ENCODE results near the gene XRCC4. TPM values are rescaled to one million over a fixed set of nuclear protein-coding genes. Genes with fewer than 3 reads are reported as not detected.
"Not testable (repeated sequence)": the region's sequence is repeated elsewhere in the genome, so short reads cannot be mapped to it uniquely, and the experiment has no call there.

The XRCC4 gene
- total RNA-seq, 1 experiment from 2014 or later: 24.6 TPM

- TF ChIP-seq EZH2phosphoT487 (IDR thresholded peaks at IDR 0.05; ENCODE audit: borderline replicate concordance): no peak
- no peak for TF ChIP-seq YY1 (IDR thresholded peaks at IDR 0.05; ENCODE audit: extremely low read depth, insufficient replicate concordance, low read depth, low read length)
Observed at GRCh38 chr5:83255268-83255667, 177.9 kb downstream of the XRCC4 start (continued).

GRCh38 chr5:83256091-83256780 is 178.9 kb downstream of the XRCC4 start:
- no peak overlapping the region for H3K4me3 ChIP-seq (replicated peaks in 1 of 2; ENCODE audit: low read depth in 1 of 2, low read length in 2 of 2)
- TF ChIP-seq TCF7L2 (IDR thresholded peaks at IDR 0.05; ENCODE audit: borderline replicate concordance, extremely low read depth, insufficient read depth, insufficient read length) (no peak), POLR2A (IDR thresholded peaks at IDR 0.05; ENCODE audit: borderline replicate concordance, extremely low read depth, insufficient read depth, insufficient read length) (no peak), JUND (IDR thresholded peaks at IDR 0.05) (no peak), SP1 (IDR thresholded peaks at IDR 0.05; ENCODE audit: low read depth) (no peak), REST (IDR thresholded peaks at IDR 0.05; ENCODE audit: low read depth) (no peak), MAX (IDR thresholded peaks at IDR 0.05) (no peak), EZH2 (IDR thresholded peaks at IDR 0.05) (no peak)
- no peaks in the 10 kb centered on the region for H3K36me3 ChIP-seq (ENCODE audit: control insufficient read depth in 1 of 2, insufficient read depth in 2 of 2, low read length in 2 of 2)
- no peaks in the 10 kb centered on the region for H3K9me2 ChIP-seq (ENCODE audit: insufficient read depth)
- RAD21 ChIA-PET (ENCODE audit: low non-redundant PET in 1 of 2, low total read pairs in 2 of 2, uncharacterized antibody in 2 of 2, unreplicated experiment in 2 of 2): interaction anchor here in 1 of 2 experiments (0.5 kb wide), 1 partner anchor 196 kb away, joined by 3 read pairs; no protein-coding TSS in a partner anchor
- H3K27me3 ChIP-seq (ENCODE audit: insufficient read depth, low read length): no peaks in the 10 kb centered on the region
- POLR2A ChIA-PET: no interaction called here
- DNase-seq (ENCODE audit: low read depth, low spot score) (no peak), ATAC-seq (no peak)
- CTCF ChIA-PET: no interaction called here
- H2AFZ ChIP-seq (ENCODE audit: low read depth, low read length, poor library complexity, severe bottlenecking): no peak overlapping the region
- H4K20me1 ChIP-seq (ENCODE audit: insufficient read depth): no peaks in the 10 kb centered on the region
- no peak overlapping the region for H3K9ac ChIP-seq (ENCODE audit: low read length)
- no peak overlapping the region for H3K4me2 ChIP-seq (ENCODE audit: low read length)
- intact Hi-C loops (cut with micrococcal nuclease): no loop called here
- no peaks in the 10 kb centered on the region for H3K79me2 ChIP-seq (ENCODE audit: insufficient read depth, low read length)
- no TSS peak for BruUV-seq (replicated peaks)
- H3K4me1 ChIP-seq (ENCODE audit: control insufficient read depth in 1 of 2, insufficient read depth in 2 of 2, low read length in 2 of 2): no peaks in the 10 kb centered on the region
- H3K9me3 ChIP-seq (ENCODE audit: control insufficient read depth in 1 of 2, insufficient read depth in 1 of 2, low read depth in 1 of 2, low read length in 2 of 2): no peaks in the 10 kb centered on the region
- no peak overlapping the region for H3K27ac ChIP-seq (ENCODE audit: low read depth, low read length)

- H3K36me3 ChIP-seq (ENCODE audit: control insufficient read depth in 1 of 2, insufficient read depth in 2 of 2, low read length in 2 of 2); H3K4me2 ChIP-seq (ENCODE audit: low read length); H3K9ac ChIP-seq (ENCODE audit: low read length); DNase-seq (ENCODE audit: low read depth, low spot score); BruUV-seq (replicated peaks); intact Hi-C loops (cut with micrococcal nuclease); H3K4me1 ChIP-seq (ENCODE audit: control insufficient read depth in 1 of 2, insufficient read depth in 2 of 2, low read length in 2 of 2); RAD21 ChIA-PET (ENCODE audit: low non-redundant PET in 1 of 2, low total read pairs in 2 of 2, uncharacterized antibody in 2 of 2, unreplicated experiment in 2 of 2); H3K27ac ChIP-seq (ENCODE audit: low read depth, low read length); H2AFZ ChIP-seq (ENCODE audit: low read depth, low read length, poor library complexity, severe bottlenecking); ATAC-seq; POLR2A ChIA-PET; H3K27me3 ChIP-seq (ENCODE audit: insufficient read depth, low read length); H3K9me3 ChIP-seq (ENCODE audit: control insufficient read depth in 1 of 2, insufficient read depth in 1 of 2, low read depth in 1 of 2, low read length in 2 of 2); H4K20me1 ChIP-seq (ENCODE audit: insufficient read depth); H3K4me3 ChIP-seq (replicated peaks in 1 of 2; ENCODE audit: low read depth in 1 of 2, low read length in 2 of 2); CTCF ChIA-PET; H3K9me2 ChIP-seq (ENCODE audit: insufficient read depth); H3K79me2 ChIP-seq (ENCODE audit: insufficient read depth, low read length): not testable (repeated sequence)
Observed at GRCh38 chr5:83257684-83258083, 180.3 kb downstream of the XRCC4 start.
